H1 (cell line): ENCODE measurements around the gene IKZF2. TPM values are rescaled to one million over a fixed set of nuclear protein-coding genes. Genes with fewer than 3 reads are reported as not detected.

ENCODE experiments used
- CHD1 ChIP-seq: IDR thresholded peaks from 2 replicates; pipeline ENCODE4 v1.6.1; 2012; ENCODE audit warnings: low read depth, low read length, improper control_type of control experiment
- EZH2 ChIP-seq: fragments of 200-600 bp; sonication (generic); IDR thresholded peaks from 2 replicates; pipeline ENCODE4 v1.7.1; 2012; ENCODE audit warnings: low read depth, mild to moderate bottlenecking, moderate library complexity, low read length, inconsistent platforms; ENCODE audit not compliant: severe bottlenecking
- RXRA ChIP-seq: IDR thresholded peaks from 2 replicates; pipeline ENCODE4 v1.6.1; 2011; ENCODE audit warnings: low read depth, mild to moderate bottlenecking, low read length, moderate library complexity; ENCODE audit not compliant: insufficient read depth
- polyA plus RNA-seq, 7 experiments: library from polyadenylated mRNA; depleted of rRNA in 3 of 7; stranded (reverse) in 5 of 7; unstranded in 2 of 7; fragments of >200 nt in 5 of 7; fragments of 200-250 nt in 2 of 7; gene quantifications; 1 replicate in 5 of 7; 2 replicates in 1 of 7; 4 replicates in 1 of 7; pipeline versions ENCODE4 v1.2.1 to v1.2.3, GENCODE V29; 2011 to 2013; ENCODE audit warnings: missing spikeins in 2 of 7, mixed read lengths in 2 of 7
- total RNA-seq: library from RNA; stranded (reverse); fragmentation: NEBNext Ultra II Directional; extraction: Animal tissue kit (Norgen Biotek cat#: 25700); gene quantifications from 2 replicates; pipeline ENCODE4 v1.2.1, GENCODE V29; 2021
- TF ChIP-seq, protein P1 (sequence below), 3 experiments: IDR thresholded peaks; 1 replicate in 2 of 3; 2 replicates in 1 of 3; pipeline versions ENCODE4 v1.5.1 to v1.6.1; 2011; ENCODE audit warnings: low read length in 3 of 3, mild to moderate bottlenecking in 3 of 3, inconsistent platforms in 2 of 3, low read depth in 1 of 3, moderate library complexity in 1 of 3; ENCODE audit not compliant: insufficient read depth in 1 of 3; ENCODE audit errors: control extremely low read depth in 1 of 3

The IKZF2 gene
- total and polyA plus RNA-seq, 2 of the 8 experiments (the other 6 are each of a cell fraction or from before 2014, with no cell fraction given) = 1.7 to 4.4 TPM

DNA sequence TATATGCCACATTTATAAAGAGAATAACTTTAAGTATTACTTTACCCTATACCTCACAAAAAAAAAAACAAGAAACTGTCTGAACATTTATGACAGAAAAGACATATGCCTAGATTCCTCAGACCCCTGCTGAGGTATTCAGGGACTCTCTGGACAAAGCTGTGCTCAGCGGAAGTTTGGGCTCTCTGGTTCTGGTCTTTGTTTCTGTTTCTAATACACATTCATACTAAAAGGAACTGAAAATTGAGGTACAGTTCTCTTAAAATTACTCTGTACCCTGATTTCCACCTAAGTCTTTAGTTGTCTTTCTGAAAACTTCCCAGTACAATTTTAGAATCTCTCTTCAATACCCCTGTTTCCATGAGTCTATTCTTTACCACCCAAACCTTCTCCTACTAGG lies 160.3 kb downstream of the IKZF2 start (continued):
- TF ChIP-seq, protein P1, sequence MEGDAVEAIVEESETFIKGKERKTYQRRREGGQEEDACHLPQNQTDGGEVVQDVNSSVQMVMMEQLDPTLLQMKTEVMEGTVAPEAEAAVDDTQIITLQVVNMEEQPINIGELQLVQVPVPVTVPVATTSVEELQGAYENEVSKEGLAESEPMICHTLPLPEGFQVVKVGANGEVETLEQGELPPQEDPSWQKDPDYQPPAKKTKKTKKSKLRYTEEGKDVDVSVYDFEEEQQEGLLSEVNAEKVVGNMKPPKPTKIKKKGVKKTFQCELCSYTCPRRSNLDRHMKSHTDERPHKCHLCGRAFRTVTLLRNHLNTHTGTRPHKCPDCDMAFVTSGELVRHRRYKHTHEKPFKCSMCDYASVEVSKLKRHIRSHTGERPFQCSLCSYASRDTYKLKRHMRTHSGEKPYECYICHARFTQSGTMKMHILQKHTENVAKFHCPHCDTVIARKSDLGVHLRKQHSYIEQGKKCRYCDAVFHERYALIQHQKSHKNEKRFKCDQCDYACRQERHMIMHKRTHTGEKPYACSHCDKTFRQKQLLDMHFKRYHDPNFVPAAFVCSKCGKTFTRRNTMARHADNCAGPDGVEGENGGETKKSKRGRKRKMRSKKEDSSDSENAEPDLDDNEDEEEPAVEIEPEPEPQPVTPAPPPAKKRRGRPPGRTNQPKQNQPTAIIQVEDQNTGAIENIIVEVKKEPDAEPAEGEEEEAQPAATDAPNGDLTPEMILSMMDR (IDR thresholded peaks at IDR 0.05; ENCODE audit: control extremely low read depth in 1 of 3, insufficient read depth in 1 of 3, low read depth in 1 of 3, low read length in 3 of 3) = no peak
- no peak for TF ChIP-seq RXRA
- TF ChIP-seq CHD1 = no peak
- TF ChIP-seq EZH2 = no peak
